Measurements from ENCODE around the gene KATNAL1. TPM values are rescaled to one million over a fixed set of nuclear protein-coding genes. Genes with fewer than 3 reads are reported as not detected.

Gene KATNAL1
- total RNA-seq, 1 experiment from 2014 or later, result 5.1 TPM

GRCh38 chr13:30156826-30157615, 150.3 kb downstream of the KATNAL1 start:
- no peak for DNase-seq
- H3K4me3 Mint-ChIP-seq (ENCODE audit: low read depth, unreplicated experiment), result no peak overlapping the region
- H3K9me3 Mint-ChIP-seq (ENCODE audit: low read depth, unreplicated experiment), result no peaks in the 10 kb centered on the region
- CTCF ChIA-PET, result interaction anchor here (3.4 kb wide), 1 partner anchor 25 kb away, joined by 17 read pairs; no protein-coding TSS in a partner anchor
- no peak for TF ChIP-seq CTCF (IDR thresholded peaks at IDR 0.05; ENCODE audit: unreplicated experiment)
- no peaks in the 10 kb centered on the region for H3K36me3 Mint-ChIP-seq (ENCODE audit: insufficient read depth, unreplicated experiment)
- BruUV-seq (replicated peaks), result no TSS peak
- intact Hi-C loops (cut with micrococcal nuclease; ENCODE audit: unreplicated experiment), result no loop called here
- peaks cover 25% of the 10 kb centered on the region for H3K27me3 Mint-ChIP-seq (ENCODE audit: unreplicated experiment)
- peaks cover 11% of the 10 kb centered on the region for H3K4me1 Mint-ChIP-seq (ENCODE audit: low read depth, unreplicated experiment)
- no peak overlapping the region for H3K27ac Mint-ChIP-seq (ENCODE audit: unreplicated experiment)

- no peak overlapping the region for H3K4me3 Mint-ChIP-seq (ENCODE audit: low read depth, unreplicated experiment)
- no peaks in the 10 kb centered on the region for H3K9me3 Mint-ChIP-seq (ENCODE audit: low read depth, unreplicated experiment)
- DNase-seq, result no peak
- H3K36me3 Mint-ChIP-seq (ENCODE audit: insufficient read depth, unreplicated experiment), result no peaks in the 10 kb centered on the region
- no peak for TF ChIP-seq CTCF (IDR thresholded peaks at IDR 0.05; ENCODE audit: unreplicated experiment)
- no TSS peak for BruUV-seq (replicated peaks)
- intact Hi-C loops (cut with micrococcal nuclease; ENCODE audit: unreplicated experiment), result no loop called here
- CTCF ChIA-PET, result interaction anchor here (3.4 kb wide), 1 partner anchor 24 kb away, joined by 17 read pairs; no protein-coding TSS in a partner anchor
- H3K4me1 Mint-ChIP-seq (ENCODE audit: low read depth, unreplicated experiment), result peaks cover 11% of the 10 kb centered on the region
- no peak overlapping the region for H3K27ac Mint-ChIP-seq (ENCODE audit: unreplicated experiment)
- H3K27me3 Mint-ChIP-seq (ENCODE audit: unreplicated experiment), result peaks cover 25% of the 10 kb centered on the region
Measured at GRCh38 chr13:30156270-30156669, 151.1 kb downstream of the KATNAL1 start.

- CTCF ChIA-PET, result no interaction called here
- Mint-ChIP-seq H3K4me3 (ENCODE audit: low read depth, unreplicated experiment) (no peak overlapping the region), H3K4me1 (ENCODE audit: low read depth, unreplicated experiment) (peaks cover 11% of the 10 kb centered on the region), H3K36me3 (ENCODE audit: insufficient read depth, unreplicated experiment) (no peaks in the 10 kb centered on the region), H3K27ac (ENCODE audit: unreplicated experiment) (no peak overlapping the region), H3K9me3 (ENCODE audit: low read depth, unreplicated experiment) (no peaks in the 10 kb centered on the region), H3K27me3 (ENCODE audit: unreplicated experiment) (peaks cover 25% of the 10 kb centered on the region)
- BruUV-seq (replicated peaks), result no TSS peak
- no peak for DNase-seq
- intact Hi-C loops (cut with micrococcal nuclease; ENCODE audit: unreplicated experiment), result no loop called here
- no peak for TF ChIP-seq CTCF (IDR thresholded peaks at IDR 0.05; ENCODE audit: unreplicated experiment)
Measured at GRCh38 chr13:30154931-30155330, 152.4 kb downstream of the KATNAL1 start.

GRCh38 chr13:30154531-30154930, 152.8 kb downstream of the KATNAL1 start:
- no peak for TF ChIP-seq CTCF (IDR thresholded peaks at IDR 0.05; ENCODE audit: unreplicated experiment)

More at GRCh38 chr13:30154531-30154930, 152.8 kb downstream of the KATNAL1 start:
- DNase-seq, result no peak
- Mint-ChIP-seq H3K27ac (ENCODE audit: unreplicated experiment) (no peak overlapping the region), H3K9me3 (ENCODE audit: low read depth, unreplicated experiment) (no peaks in the 10 kb centered on the region), H3K4me1 (ENCODE audit: low read depth, unreplicated experiment) (peaks cover 11% of the 10 kb centered on the region), H3K4me3 (ENCODE audit: low read depth, unreplicated experiment) (no peak overlapping the region), H3K27me3 (ENCODE audit: unreplicated experiment) (peaks cover 25% of the 10 kb centered on the region), H3K36me3 (ENCODE audit: insufficient read depth, unreplicated experiment) (no peaks in the 10 kb centered on the region)
- CTCF ChIA-PET, result no interaction called here
- BruUV-seq (replicated peaks), result no TSS peak
- intact Hi-C loops (cut with micrococcal nuclease; ENCODE audit: unreplicated experiment), result no loop called here
